DOHH2 (cell line): Measurements from ENCODE around the gene CPED1.

ENCODE experiments used
- EZH2phosphoT487 ChIP-seq: fragments of 200-600 bp; sonication (generic); IDR thresholded peaks from 2 replicates; pipeline ENCODE4 v1.6.1; 2017; ENCODE audit warnings: borderline replicate concordance, mild to moderate bottlenecking, antibody characterized with exemption, low read length, moderate library complexity, mixed read lengths
- TF ChIP-seq, protein P1 (sequence below): fragments of 200-600 bp; sonication (generic); IDR thresholded peaks from one replicate; pipeline ENCODE4 v1.5.1; 2014; ENCODE audit warnings: antibody characterized with exemption, mild to moderate bottlenecking, low read depth, low read length; ENCODE audit not compliant: poor library complexity, severe bottlenecking

DNA sequence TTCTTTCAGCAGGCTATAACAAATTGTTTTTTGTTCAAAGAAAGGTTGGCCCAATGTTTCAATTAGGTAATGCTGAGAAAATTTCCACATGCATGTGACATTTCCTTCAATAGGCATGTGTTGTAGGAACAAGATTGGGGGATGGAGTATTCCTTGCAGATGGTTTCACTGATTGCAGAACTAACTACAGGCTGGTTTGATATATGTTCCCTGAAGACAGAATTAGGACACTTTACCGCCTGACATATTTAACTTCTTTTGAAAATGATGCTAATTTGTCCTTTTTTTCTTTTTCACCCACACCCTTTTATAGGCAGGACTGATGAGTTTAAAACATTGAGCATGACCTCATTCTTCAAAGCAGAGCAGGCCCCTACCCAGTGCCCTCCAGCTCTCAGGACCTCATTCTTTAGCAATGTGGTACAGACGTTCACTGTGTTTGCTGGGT lies 163.3 kb downstream of the CPED1 start:
- TF ChIP-seq EZH2phosphoT487, result no peak
- TF ChIP-seq, protein P1, sequence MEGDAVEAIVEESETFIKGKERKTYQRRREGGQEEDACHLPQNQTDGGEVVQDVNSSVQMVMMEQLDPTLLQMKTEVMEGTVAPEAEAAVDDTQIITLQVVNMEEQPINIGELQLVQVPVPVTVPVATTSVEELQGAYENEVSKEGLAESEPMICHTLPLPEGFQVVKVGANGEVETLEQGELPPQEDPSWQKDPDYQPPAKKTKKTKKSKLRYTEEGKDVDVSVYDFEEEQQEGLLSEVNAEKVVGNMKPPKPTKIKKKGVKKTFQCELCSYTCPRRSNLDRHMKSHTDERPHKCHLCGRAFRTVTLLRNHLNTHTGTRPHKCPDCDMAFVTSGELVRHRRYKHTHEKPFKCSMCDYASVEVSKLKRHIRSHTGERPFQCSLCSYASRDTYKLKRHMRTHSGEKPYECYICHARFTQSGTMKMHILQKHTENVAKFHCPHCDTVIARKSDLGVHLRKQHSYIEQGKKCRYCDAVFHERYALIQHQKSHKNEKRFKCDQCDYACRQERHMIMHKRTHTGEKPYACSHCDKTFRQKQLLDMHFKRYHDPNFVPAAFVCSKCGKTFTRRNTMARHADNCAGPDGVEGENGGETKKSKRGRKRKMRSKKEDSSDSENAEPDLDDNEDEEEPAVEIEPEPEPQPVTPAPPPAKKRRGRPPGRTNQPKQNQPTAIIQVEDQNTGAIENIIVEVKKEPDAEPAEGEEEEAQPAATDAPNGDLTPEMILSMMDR, result no peak
